ENCODE data around the gene PIP4K2C.
A peak's percentile ranks its signal among the peaks of the same experiment; 100 is the strongest.
"Not testable (repeated sequence)": the region's sequence is repeated elsewhere in the genome, so short reads cannot be mapped to it uniquely, and the experiment has no call there.

Gene PIP4K2C

DNA sequence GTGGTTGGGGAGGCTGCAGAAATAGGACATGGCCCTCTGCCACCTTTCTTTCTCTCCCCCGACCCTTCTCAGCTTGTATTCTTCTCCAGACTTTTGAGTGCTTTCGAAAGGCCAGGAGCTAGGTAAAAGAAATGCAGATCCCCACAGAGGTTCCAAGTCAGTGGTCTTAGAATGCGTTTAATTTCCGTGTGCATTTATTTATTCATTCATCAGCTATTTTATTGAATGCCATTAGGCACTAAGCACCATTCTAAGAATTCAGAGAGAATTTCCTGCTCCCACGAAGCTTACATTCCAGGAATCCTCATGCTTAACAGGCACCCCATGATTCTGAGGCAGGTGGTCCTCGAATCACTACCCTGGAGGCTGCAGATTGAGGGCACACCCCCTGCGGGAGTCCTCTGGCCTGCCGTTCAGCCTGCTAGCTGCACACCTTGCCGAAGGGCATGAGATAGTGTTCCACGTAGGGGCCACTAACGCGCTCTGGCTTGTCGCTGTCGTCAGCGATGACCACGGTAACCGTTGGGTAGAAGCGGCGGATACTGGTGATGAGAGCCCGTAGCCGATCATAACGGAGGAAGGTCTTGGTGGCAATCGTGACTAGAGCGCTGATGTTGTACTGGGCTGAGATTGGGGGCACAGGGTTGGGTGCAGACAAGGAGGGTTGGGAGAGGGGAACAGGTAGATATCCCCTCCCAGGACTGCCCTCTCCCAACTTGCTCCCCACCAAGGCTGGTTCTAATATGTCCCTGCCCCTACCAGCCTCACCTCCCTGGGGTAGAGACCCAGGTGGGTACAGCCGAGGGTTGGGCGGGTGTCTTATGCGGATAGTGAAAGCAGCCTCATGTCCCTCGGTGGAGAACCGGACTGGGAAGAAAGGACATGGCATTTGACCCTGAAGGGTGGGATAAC, 37.5 kb downstream of the PIP4K2C start:
- no peak overlapping the region for H3K4me3 ChIP-seq

DNA sequence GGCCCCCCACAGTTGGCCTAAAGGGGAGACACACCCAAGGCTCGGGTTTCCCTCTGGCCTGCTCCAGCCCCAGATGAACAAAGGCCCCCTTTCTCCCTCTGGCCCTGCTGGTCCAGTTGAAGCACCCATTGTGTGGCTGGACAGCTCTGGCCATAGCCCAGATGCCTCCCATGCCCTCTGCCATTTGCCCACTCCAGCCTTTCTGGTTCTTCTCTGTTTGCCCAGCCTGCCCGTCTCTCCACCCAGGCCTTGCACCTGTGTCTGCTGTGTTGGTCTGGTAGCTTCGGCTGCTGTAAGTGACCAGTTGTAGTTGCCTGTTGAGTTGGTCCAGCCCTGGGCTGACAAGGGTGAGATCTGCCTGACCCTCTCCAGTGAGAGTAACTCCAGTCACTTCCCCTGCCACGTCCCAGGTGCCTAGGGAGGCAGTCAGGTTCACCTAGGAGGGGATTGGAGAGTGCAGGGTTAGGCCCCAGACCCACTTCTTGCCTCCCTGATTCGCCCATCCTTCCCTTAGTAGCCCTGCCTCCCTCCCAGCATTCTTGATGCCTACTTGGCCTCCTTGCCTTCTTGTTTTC, 39.0 kb downstream of the PIP4K2C start:
- Histone ChIP-seq H3K27ac (no peak overlapping the region), H3K4me3 (no peak overlapping the region)

More for the DNA sequence above, 37.5 kb downstream of the PIP4K2C start:
- no peak overlapping the region for H3K27ac ChIP-seq

DNA sequence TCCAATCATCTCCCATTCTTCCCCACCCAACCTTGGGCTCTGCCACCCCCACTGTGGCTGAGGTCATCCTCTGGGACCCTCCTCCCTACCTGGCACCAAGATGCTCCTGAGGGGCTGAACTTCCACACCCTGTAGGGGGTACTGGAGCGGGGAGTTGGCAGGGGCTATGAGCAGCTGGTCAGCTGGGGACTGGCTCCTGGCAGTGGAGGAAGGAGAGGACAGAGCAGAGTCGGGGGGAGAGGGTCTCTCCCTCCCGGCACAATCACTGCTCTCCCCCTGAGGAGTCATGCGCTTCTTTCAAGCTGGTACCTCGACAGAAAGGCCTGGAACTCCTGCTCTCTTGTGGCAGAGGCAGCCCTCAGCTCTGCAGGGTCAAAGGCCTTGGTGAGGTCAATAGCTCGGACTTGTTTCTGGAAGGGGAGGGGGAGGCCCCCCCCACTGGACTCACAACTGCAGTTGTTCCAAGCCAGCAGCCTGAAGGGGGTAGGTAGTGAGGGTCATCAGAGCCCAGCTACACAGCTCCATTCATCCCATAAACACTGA, 40.0 kb downstream of the PIP4K2C start:
- H3K27ac ChIP-seq, result no peak overlapping the region
- H3K4me3 ChIP-seq, result no peak overlapping the region

- H3K27ac ChIP-seq, result no peak overlapping the region
- H3K4me3 ChIP-seq, result peak overlapping the region in 4 of 7 experiments; percentile 25 to 48 (median 40)
These were observed 40.6 kb downstream of the PIP4K2C start for GRCh38 chr12:57631566-57632072.

DNA sequence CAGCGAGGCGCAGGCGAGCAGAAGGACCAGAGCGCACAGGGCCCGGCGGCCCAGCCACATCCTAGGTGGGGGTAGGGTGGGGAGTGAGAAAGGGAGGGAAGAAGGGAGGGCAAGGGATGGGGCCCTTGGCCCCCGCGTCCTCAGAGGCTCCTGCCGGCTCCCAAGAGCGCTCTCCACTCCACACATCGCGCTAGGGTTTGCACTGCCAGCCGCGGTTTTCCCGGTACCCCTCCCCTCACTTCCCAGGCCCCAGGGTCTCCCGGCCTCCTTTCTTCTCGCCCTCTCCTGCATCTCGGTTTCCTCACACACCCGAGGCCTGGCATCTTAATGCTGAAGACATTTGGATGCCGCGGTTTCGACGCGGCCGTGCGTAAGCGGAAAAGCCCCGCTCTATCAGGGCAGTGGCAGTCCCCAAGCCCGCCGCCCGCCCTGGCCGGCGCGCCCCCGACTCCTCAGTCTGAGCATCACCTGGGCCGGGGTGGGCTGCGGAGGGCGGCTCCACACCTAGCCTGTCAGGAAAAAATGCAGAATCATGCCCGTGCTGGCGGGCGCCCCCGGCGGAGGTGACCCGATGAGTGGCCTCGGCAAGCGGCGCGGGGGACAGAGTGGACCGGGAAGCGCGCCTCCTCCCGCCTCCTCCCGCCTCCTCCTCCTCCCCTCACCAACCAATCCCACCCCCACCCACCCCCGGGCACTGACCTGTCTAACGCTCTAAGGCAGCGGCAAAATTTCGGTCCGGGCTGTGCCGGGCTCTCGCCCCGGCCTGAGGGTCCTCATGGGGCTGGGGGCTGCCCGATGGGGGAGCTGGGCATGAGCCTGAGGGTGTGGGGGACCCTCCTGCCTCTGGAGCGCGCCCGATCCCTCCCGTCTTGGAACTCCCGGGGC, 41.3 kb downstream of the PIP4K2C start:
- peak overlapping the region; percentile 23 to 48 (median 36) for H3K4me3 ChIP-seq
- H3K27ac ChIP-seq, result peak overlapping the region in 2 of 21 experiments; percentile 10 to 31

GRCh38 chr12:57632958-57633840, 42.2 kb downstream of the PIP4K2C start, which contains the start of gene B4GALNT1:
Gene B4GALNT1, minus strand, starts transcription at chr12:57633201. Its CDS starts 1,069 bp downstream, at chr12:57632132.
- Histone ChIP-seq H3K27ac (peak within 1 kb of the TSS in 2 of 21 experiments; percentile 10 to 31), H3K4me3 (peak within 1 kb of the TSS; percentile 23 to 48 (median 36))

- not testable (repeated sequence) for H3K27ac ChIP-seq, H3K4me3 ChIP-seq
These were observed 45.7 kb downstream of the PIP4K2C start for GRCh38 chr12:57636731-57637130.

DNA sequence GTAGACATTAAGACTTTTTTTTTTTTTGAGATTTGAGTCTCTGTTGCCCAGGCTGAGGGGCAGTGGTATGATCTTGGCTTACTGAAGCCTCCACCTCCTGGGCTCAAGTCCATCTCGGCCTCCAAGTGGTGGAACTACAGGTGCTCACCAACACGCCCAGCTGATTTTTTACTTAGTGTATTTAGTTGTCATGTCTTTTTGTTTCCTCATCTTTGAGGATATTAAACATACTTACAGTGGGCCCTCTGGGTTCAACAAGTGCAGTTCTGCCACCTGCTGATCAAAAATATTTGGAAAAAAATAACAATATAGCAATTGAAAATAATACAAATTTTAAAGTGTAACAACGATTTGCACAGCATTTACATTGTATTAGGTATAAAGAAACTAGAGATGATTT, 46.4 kb downstream of the PIP4K2C start:
- Histone ChIP-seq H3K4me3 (no peak overlapping the region), H3K27ac (no peak overlapping the region)

DNA sequence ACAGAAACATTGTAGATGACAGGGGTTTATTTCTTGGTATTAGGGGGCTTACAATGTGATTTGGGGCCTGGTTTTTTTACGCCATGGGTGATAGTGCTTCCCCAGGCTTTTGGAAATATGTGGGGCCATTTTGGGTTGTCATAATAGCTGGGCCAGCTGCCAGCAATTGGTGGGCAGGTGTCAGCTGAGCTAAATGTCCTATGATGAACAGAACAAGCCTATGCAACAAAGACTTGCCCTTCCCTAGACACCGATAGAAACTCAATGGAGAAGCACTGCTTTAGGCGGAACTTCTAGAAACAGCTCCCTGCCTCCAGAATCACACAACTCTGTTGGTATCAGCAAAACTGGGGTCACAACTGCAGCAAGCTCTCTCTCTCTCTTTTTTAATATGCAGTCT, 47.1 kb downstream of the PIP4K2C start:
- no peak overlapping the region for H3K27ac ChIP-seq
- H3K4me3 ChIP-seq, result no peak overlapping the region

DNA sequence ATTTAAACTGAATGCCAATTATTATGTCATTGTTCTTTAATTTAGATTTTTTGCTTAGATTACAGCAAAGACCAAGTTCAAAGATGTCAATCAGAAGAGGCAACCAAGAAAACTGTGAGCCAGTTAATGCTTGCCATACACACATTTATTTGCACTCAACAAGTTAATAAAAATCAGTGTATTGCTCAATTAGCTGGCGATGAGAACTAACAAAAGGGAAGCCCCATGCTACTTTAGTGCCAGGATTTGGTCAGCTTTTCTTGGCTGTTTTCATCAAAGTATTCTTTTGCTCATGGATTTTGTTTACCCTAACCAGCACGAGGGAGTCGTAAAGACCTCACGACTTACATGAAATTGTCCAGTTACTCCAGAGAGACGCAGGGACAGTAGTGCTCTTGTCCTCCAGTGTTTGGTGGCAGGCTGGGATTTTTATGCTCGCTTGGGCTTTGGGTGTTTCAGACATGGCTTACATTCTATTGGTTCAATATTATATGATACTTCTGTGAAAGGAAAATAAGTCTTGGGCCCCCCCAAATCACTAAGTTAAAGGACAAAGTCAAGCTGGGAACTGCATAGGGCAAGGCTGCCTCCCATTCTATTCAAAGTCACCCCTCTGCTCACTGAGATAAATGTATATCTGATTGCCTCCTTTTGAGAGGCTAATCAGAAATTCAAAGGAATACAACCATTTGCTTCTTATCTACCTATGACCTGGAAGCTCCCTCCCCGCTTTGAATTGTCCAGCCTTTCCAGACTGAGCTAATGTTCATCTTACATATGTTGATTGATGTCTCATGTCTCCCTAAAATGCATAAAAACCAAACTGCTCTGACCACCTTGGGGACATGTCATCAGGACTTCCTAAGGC, 49.4 kb downstream of the PIP4K2C start:
- Histone ChIP-seq H3K27ac (no peak overlapping the region), H3K4me3 (no peak overlapping the region)

- Histone ChIP-seq H3K27ac (no peak overlapping the region), H3K4me3 (no peak overlapping the region)
These were observed 50.9 kb downstream of the PIP4K2C start for GRCh38 chr12:57641699-57642442.

DNA sequence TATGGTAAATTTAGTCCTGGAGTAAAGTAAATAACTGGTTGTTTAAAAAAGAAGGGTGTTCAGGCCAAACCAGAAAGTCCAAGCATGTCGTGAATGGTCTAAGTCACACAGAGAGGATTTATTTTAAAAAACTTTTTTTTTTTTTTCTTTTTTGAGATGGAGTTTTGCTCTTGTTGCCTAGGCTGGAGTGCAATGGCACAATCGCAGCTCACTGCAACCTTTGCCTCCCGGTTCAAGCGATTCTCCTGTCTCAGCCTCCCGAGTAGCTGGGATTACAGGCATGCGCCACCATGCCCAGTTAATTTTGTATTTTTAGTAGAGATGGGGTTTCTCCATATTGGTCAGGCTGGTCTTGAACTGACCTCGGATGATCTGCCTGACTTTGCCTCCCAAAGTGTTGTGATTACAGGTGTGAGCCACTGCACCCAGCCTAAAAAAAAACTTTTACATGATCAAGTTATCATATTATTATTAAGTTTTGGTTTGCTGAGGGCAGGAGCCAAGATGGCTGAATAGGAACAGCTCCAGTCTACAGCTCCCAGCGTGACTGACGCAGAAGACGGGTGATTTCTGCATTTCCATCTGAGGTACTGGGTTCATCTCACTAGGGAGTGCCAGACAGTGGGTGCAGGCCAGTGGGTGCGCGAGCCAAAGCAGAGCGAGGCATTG, 55.1 kb downstream of the PIP4K2C start:
- H3K27ac ChIP-seq, H3K4me3 ChIP-seq: not testable (repeated sequence)

GRCh38 chr12:57646659-57647049, 55.7 kb downstream of the PIP4K2C start:
- not testable (repeated sequence) for H3K4me3 ChIP-seq, H3K27ac ChIP-seq

Measured in skin epidermis (tissue), 12 donors.